PFSK-1 (cell line): ENCODE results near the gene TOMM20L.

Experiments used
- POLR2AphosphoS5 ChIP-seq: IDR thresholded peaks from 2 replicates; pipeline ENCODE4 v1.6.1; 2012; ENCODE audit warnings: low read depth, mild to moderate bottlenecking, control low read depth, low read length, moderate library complexity
- REST ChIP-seq, 2 experiments: IDR thresholded peaks; 2 replicates each; pipeline versions ENCODE4 v1.6.1 to v1.8.0; 2011 to 2012; ENCODE audit warnings: low read depth in 2 of 2, low read length in 2 of 2, control low read depth in 1 of 2, inconsistent platforms in 1 of 2, mild to moderate bottlenecking in 1 of 2, moderate library complexity in 1 of 2; ENCODE audit not compliant: insufficient read depth in 1 of 2

GRCh38 chr14:58426670-58427280 is 31.0 kb downstream of the TOMM20L start:
- no peak for TF ChIP-seq REST (IDR thresholded peaks at IDR 0.05; ENCODE audit: insufficient read depth in 1 of 2, low read depth in 2 of 2, low read length in 2 of 2)
- no peak for TF ChIP-seq POLR2AphosphoS5
